Hippocampal formation (tissue), 2 donors: ENCODE measurements around the gene EXD3.
"Not testable (repeated sequence)": the region's sequence is repeated elsewhere in the genome, so short reads cannot be mapped to it uniquely, and the experiment has no call there.

Experiments
- DNase-seq, 2 donors: peaks; one replicate each; lab custom pipeline; 2025; lab: John Stamatoyannopoulos, UW

Gene EXD3

DNA sequence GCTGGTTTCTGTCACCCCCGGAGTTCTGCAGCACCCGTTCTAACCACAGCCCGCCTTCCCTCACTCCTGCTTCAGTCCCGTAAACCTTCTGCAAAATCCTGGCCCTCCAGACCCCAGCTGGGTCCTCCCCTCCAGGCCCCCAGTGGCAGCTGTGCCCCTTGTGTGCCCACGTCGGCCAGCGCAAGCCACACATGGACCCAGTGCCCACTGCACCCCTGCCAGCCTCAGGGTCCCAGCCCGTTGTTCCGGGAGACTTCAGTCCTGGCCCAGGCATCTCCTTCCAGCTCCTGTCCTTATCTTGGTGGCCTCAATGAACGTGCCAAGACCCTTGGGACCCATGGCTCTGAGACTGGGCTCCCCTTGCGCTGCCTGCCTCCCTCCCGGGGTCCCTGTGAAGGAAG is 43.2 kb downstream of the EXD3 start:
- DNase-seq: no peak

GRCh38 chr9:137378688-137379410 is 44.1 kb downstream of the EXD3 start:
- not testable (repeated sequence) for DNase-seq

- no peak for DNase-seq
These were observed 46.6 kb downstream of the EXD3 start for GRCh38 chr9:137376386-137376785.

DNA sequence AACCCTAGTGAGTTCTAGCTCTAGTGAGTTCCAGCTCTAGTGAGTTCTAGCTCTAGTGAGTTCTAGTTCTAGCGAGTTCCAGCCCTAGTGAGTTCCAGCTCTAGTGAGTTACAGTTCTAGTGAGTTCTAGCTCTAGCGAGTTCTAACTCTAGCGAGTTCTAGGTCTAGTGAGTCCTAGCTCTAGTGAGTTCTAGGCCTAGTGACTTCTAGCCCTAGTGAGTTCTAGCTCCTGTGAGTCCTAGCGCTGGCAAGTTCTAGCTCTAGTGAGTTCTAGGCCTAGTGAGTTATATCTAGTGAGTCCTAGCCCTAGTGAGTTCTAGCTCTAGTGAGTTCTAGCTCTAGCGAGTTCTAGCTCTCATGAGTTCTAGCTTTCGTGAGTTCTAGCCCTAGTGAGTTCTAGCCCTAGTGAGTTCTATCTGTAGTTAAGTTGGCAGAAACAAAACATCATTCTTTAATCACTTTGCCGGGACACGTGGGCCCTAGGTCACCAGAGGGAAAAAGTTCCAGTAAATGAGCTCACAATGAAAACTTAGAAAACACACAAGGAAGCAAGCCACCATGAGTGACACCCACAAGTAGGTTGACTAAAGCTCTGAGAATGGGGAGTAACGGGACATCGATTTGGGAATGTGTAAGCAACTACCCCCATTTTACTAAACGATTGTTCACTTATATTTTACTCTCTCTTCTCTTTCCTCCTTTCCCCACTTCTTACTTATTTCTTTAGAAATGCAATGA is 47.5 kb downstream of the EXD3 start:
- no peak for DNase-seq

GRCh38 chr9:137374131-137374845 is 48.7 kb downstream of the EXD3 start:
- no peak for DNase-seq

DNA sequence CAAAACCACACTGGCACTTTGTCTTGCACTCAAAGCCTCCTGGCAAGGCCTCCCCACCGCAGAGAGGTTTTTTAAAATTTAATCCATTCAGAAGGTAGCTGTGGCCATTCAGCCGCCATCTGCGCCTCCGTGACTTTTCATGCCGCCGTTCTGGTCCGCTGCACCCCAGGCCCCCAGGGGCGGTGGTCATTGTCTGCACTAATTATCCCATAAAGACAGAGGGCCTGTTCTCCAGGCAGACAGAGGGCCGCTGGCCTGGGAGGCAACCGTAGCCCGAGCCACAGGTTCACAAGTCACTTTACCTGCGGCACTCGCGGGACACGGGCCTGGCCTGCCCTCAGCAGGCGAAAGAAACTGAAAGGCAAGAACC is 49.4 kb downstream of the EXD3 start:
- DNase-seq: no peak

DNA sequence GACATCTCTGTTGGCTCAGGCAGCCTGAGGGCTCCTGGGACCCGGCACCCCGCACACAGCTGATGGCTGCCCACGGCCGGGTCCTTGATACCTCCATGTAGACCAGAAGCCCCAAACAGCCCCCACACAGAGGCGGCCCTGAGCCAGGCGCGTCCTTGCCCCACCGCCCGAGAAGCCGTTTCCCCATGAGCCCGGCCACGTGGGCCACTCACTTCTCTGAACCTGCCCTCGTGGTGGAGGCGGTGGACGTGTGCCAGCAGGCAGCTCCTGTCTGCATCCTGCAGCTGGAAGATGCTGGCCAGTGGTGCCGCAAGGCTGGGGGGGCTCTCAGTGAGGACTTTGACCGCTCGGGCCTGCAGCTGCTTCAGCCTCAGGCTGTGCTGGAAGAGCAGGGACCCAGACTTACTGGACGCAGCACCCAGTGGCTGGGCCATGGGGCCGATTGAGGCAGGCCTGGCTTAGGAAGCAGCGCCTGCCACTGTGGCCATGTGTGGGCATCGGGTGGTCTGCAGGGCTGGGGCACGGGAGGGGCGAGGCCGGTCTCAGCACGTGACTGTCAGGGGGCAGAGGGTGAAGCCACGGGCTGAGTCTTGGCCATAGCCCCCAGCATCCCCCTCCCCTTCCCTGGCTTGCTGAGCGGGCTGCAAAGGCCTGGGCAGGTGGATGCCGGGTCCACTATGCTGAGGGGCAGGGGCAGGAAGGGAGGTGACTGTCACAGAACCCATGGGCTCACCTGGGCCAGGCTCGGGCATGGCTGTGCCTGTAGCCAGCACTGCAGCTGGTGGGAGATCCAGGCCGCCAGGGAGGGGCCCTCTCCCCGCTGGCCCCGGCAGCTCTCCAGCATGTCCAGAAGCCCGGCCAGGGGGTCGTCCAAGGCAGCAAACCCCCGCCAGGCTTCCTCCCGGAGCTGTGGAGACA is 50.0 kb downstream of the EXD3 start:
- no peak for DNase-seq

GRCh38 chr9:137371946-137372651 is 50.9 kb downstream of the EXD3 start:
- DNase-seq: no peak

DNA sequence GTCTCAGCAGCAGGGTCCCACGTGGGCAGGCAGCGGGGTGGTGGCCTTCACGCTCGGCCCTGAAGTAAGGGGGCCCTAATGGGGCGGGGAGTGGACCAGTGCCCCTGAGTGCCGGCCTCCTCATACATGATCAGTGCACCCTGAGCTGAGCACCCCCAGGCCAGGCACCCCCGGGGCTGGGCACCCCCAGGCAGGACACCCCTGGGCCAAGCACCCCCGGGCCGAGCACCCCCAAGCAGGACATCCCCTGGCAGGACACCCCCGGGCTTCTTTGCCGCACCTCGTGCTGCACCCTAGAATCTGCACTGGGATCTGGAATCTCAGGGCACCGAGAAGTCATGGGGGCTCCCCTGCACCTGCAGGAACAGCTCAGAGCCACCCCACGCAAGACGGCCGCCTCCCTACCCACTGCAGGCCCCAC is 51.4 kb downstream of the EXD3 start:
- no peak for DNase-seq

DNA sequence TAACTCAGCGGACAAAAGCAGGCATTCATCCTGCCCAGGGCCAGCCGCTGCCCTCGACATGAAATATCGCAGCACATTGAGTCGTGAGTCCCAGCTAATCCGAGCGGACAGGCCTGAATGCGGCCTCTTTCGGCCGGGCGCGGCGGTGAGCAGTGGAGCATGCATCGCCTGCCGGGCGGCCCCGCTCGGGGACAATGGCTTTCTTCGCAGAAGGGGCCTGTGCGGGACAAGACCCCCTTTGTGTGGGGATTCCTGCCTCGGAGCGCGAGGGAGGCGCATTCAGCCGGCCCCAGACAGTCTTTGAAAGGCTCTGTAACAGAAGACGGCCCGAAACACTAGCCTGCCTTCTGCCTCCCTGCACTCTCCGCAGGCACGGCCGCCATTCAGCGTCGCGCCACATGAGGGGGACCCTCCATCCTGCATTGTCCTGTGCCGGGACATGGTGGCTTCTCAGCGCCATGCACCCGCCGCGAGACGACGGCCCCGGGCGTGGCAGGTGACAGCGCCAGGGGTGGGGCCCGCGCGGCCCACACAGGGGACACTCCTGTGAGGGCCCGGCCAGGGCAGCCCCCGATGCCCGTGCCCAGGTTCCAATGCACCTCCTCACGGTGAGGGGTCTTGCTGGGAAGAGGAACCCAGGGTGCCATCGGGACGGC is 52.0 kb downstream of the EXD3 start:
- DNase-seq: peak in 1 of 2 donors; percentile 37

- no peak for DNase-seq
These were observed 52.8 kb downstream of the EXD3 start for GRCh38 chr9:137369911-137370764.

- no peak for DNase-seq
These were observed 53.7 kb downstream of the EXD3 start for GRCh38 chr9:137369061-137369787.

GRCh38 chr9:137368431-137369035 is 54.4 kb downstream of the EXD3 start:
- DNase-seq: no peak

DNA sequence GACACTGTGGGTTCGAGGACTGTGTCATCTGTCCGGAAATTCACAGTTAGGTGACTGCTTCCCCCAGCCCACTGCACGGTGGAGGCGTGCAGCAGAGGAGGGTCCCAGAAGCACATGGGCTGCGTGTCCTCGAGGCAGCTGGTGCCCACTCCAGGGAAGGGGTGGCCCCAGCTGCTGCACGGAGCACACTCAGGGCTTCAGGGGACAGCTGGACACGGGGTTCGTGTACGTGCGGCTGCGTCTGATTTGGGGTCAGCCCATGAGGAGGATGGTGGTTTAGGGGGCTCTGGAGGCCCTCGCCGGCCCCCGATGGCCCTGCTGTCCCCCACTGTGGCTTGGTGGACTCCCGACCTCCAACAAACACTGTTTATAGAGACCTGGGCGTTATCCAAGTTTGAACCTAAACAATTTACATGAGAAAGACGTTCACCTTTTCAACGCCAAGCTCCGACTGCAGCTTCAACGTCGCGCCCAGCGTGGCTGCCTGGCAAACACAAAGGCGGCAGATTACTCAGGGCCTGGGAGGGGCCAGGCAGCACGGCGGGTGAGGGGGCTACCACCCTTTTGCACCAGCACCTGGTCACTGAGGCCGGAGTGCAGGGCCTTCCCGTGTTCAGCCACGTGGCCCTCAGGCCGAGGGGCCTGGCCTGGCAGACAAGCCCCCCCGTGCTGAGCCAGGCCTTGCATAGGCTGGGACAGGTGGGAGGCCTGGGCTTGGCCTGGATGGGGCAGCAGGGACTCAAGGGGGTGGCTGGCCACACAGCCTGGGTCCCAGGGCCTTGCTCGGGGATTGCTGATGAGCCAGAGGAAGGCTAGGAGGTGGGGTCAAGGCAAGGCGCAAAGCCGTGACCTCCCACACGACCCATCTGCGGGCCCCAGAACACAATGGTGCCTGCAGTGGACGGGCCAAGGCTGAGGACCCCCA is 55.2 kb downstream of the EXD3 start:
- DNase-seq: no peak

GRCh38 chr9:137366891-137367381 is 56.0 kb downstream of the EXD3 start:
- no peak for DNase-seq

DNA sequence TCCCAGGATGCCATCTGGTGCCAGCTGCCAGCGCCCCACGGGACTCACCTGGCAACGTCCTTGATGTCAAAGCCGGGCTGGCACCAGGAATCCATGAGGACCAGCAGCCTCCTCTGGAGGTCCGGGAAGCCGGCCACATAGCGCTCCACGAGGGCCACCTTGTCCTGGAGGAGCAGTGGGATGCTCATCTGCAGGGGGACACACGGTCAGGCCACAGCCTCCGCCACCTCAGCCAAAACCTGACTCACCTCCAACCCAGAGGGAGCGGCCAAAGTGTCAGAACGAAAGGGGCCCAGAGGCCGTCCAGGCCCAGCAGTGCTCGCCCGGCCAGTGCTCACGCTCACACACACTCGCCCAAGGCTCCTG is 56.5 kb downstream of the EXD3 start:
- DNase-seq: no peak
